Stimulated activated CD8-positive, alpha-beta memory T cell treated with anti-CD3 and anti-CD28 coated beads, Interleukin-7, amount 100 ng/mL, for 1 hour (primary cell): ENCODE data around the gene PGAP1.
"Not testable (repeated sequence)": the region's sequence is repeated elsewhere in the genome, so short reads cannot be mapped to it uniquely, and the experiment has no call there.

Experiments
- DNase-seq, 2 donors: peaks; one replicate each; pipeline ENCODE4 v3.0.0-alpha.2; 2020; ENCODE audit warnings: low read depth in 2 of 2

The PGAP1 gene

GRCh38 chr2:196951973-196952372 is 25.5 kb upstream of the PGAP1 start:
- no peak for DNase-seq

GRCh38 chr2:196949116-196949515 is 22.6 kb upstream of the PGAP1 start:
- no peak for DNase-seq

GRCh38 chr2:196944570-196944969 is 18.1 kb upstream of the PGAP1 start:
- no peak for DNase-seq

- no peak for DNase-seq
Measured at GRCh38 chr2:196941398-196942078, 15.0 kb upstream of the PGAP1 start.

- DNase-seq: no peak
Measured at GRCh38 chr2:196939371-196939770, 12.9 kb upstream of the PGAP1 start.

GRCh38 chr2:196935432-196935831 is 8.9 kb upstream of the PGAP1 start:
- no peak for DNase-seq

GRCh38 chr2:196934672-196935071 is 8.2 kb upstream of the PGAP1 start:
- DNase-seq: no peak

- DNase-seq: no peak
Measured at GRCh38 chr2:196931555-196931954, 5.0 kb upstream of the PGAP1 start.

- DNase-seq: peak in 1 of 2 donors; percentile 40
Measured at GRCh38 chr2:196927376-196928225, 1.1 kb upstream of the PGAP1 start.

GRCh38 chr2:196925768-196926561 is 542 bp downstream of the PGAP1 start:
- DNase-seq: no peak

- DNase-seq: no peak
Measured at GRCh38 chr2:196925051-196925767, 1.3 kb downstream of the PGAP1 start.

GRCh38 chr2:196924051-196924450 is 2.5 kb downstream of the PGAP1 start:
- no peak for DNase-seq

- no peak for DNase-seq
Measured at GRCh38 chr2:196918927-196919326, 7.6 kb downstream of the PGAP1 start.

- DNase-seq: no peak
Measured at GRCh38 chr2:196917802-196918201, 8.7 kb downstream of the PGAP1 start.

- DNase-seq: no peak
Measured at GRCh38 chr2:196915507-196916189, 10.9 kb downstream of the PGAP1 start.

GRCh38 chr2:196914867-196915460 is 11.5 kb downstream of the PGAP1 start:
- no peak for DNase-seq

- DNase-seq: no peak
Measured at GRCh38 chr2:196913691-196914090, 12.8 kb downstream of the PGAP1 start.

GRCh38 chr2:196905365-196905764 is 21.1 kb downstream of the PGAP1 start:
- DNase-seq: not testable (repeated sequence)

- no peak for DNase-seq
Measured at GRCh38 chr2:196902828-196903227, 23.7 kb downstream of the PGAP1 start.

GRCh38 chr2:196900843-196901242 is 25.7 kb downstream of the PGAP1 start:
- DNase-seq: no peak

- DNase-seq: no peak
Measured at GRCh38 chr2:196899976-196900375, 26.5 kb downstream of the PGAP1 start.
